ENCODE measurements around the gene EFHC1. TPM values are rescaled to one million over a fixed set of nuclear protein-coding genes. Genes with fewer than 3 reads are reported as not detected.
A peak's percentile ranks its signal among the peaks of the same experiment; 100 is the strongest.

EFHC1 gene
- total RNA-seq, 2 experiments from 2014 or later: 20.7 to 24.8 TPM

DNA sequence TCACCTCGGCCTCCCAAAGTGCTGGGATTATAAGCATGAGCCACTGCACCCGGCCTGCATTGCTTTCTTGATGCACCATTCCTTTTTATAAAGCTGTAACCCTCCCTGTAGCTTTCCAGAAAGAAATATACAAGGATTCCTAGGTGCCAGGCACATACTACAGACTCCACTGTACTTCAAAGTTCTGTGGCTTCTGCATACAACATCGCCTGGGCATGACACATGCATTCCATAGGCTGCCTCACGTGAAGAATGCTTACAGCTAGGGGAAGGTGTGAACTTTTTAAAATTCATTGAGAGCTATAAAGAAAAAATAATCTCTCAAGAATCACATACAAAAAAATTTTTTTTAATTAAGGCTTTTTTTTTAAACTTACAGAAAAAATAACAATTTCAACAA, 106.5 kb downstream of the EFHC1 start:
- ChIA-PET CTCF (ENCODE audit: unreplicated experiment) (no interaction called here), POLR2A (interaction anchor here (0.6 to 1.5 kb wide), 4 partner anchors 9 to 146 kb away, joined by 3 to 6 read pairs (median 4); no protein-coding TSS in a partner anchor)
- TF ChIP-seq, protein P1, sequence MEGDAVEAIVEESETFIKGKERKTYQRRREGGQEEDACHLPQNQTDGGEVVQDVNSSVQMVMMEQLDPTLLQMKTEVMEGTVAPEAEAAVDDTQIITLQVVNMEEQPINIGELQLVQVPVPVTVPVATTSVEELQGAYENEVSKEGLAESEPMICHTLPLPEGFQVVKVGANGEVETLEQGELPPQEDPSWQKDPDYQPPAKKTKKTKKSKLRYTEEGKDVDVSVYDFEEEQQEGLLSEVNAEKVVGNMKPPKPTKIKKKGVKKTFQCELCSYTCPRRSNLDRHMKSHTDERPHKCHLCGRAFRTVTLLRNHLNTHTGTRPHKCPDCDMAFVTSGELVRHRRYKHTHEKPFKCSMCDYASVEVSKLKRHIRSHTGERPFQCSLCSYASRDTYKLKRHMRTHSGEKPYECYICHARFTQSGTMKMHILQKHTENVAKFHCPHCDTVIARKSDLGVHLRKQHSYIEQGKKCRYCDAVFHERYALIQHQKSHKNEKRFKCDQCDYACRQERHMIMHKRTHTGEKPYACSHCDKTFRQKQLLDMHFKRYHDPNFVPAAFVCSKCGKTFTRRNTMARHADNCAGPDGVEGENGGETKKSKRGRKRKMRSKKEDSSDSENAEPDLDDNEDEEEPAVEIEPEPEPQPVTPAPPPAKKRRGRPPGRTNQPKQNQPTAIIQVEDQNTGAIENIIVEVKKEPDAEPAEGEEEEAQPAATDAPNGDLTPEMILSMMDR (conservative IDR thresholded peaks at IDR 0.05; ENCODE audit: low read length): no peak
- no peak for TF ChIP-seq EZH2phosphoT487 (IDR thresholded peaks at IDR 0.05; ENCODE audit: borderline replicate concordance, low read depth, low read length)
- peaks cover 44% of the 10 kb centered on the region for H3K4me1 ChIP-seq (ENCODE audit: insufficient read depth, low read length, poor library complexity, severe bottlenecking)
- intact Hi-C loops (cut with micrococcal nuclease; ENCODE audit: unreplicated experiment): no loop called here
- BruUV-seq (replicated peaks): no TSS peak
- no peaks in the 10 kb centered on the region for H4K20me1 ChIP-seq (ENCODE audit: insufficient read depth, low read length)
- H3K9me3 ChIP-seq (ENCODE audit: low read length): no peaks in the 10 kb centered on the region
- H3K79me2 ChIP-seq (ENCODE audit: insufficient read depth, low read depth, low read length): peaks cover 5% of the 10 kb centered on the region; the same call in 1 of the 2 replicates
- H3K36me3 ChIP-seq (ENCODE audit: insufficient read depth, low read length): peaks cover 33% of the 10 kb centered on the region
- H3K27ac ChIP-seq (ENCODE audit: low read depth, low read length, poor library complexity, severe bottlenecking): no peak overlapping the region
- no peaks in the 10 kb centered on the region for H3K9me2 ChIP-seq (ENCODE audit: insufficient read depth, low read length)
- H2AFZ ChIP-seq (ENCODE audit: low read length): no peak overlapping the region
- H3K4me3 ChIP-seq (ENCODE audit: low read depth, low read length, poor library complexity, severe bottlenecking): no peak overlapping the region
- DNase-seq (ENCODE audit: low spot score): no peak
- no peak overlapping the region for H3K4me2 ChIP-seq (ENCODE audit: low read length)

DNA sequence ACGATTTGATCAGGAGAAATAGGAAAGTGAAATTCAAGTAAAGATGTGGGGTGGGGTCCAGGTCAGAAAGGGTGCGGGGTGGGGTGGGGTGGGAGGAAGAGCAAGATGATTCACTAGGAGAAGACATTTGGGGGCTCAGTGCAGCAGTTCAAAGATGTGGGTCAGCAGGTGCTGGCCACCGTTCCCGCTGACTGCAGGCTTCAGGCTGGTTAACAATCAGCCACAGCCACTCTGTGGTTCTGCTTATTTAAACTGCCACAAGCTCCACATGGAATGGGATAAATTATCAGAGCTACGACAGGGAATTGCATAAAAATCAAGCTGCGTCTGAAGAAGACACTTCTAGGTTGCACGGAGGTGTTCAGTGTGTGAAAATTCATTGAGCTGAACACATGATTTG, 107.3 kb downstream of the EFHC1 start:
- ChIA-PET POLR2A (interaction anchor here (0.8 to 1.8 kb wide), 5 partner anchors 8 to 26 kb away, joined by 3 to 6 read pairs (median 4); no protein-coding TSS in a partner anchor), CTCF (ENCODE audit: unreplicated experiment) (interaction anchor here (0.8 kb wide), 1 partner anchor 8 kb away, joined by 3 read pairs; no protein-coding TSS in a partner anchor)
- intact Hi-C loops (cut with micrococcal nuclease; ENCODE audit: unreplicated experiment): no loop called here
- Histone ChIP-seq H3K79me2 (ENCODE audit: insufficient read depth, low read depth, low read length) (peaks cover 2% of the 10 kb centered on the region; the same call in 1 of the 2 replicates), H4K20me1 (ENCODE audit: insufficient read depth, low read length) (no peaks in the 10 kb centered on the region), H2AFZ (ENCODE audit: low read length) (no peak overlapping the region), H3K4me1 (ENCODE audit: insufficient read depth, low read length, poor library complexity, severe bottlenecking) (peaks cover 44% of the 10 kb centered on the region), H3K4me2 (ENCODE audit: low read length) (no peak overlapping the region), H3K9me3 (ENCODE audit: low read length) (no peaks in the 10 kb centered on the region), H3K36me3 (ENCODE audit: insufficient read depth, low read length) (peaks cover 33% of the 10 kb centered on the region), H3K9me2 (ENCODE audit: insufficient read depth, low read length) (no peaks in the 10 kb centered on the region), H3K27ac (ENCODE audit: low read depth, low read length, poor library complexity, severe bottlenecking) (no peak overlapping the region), H3K4me3 (ENCODE audit: low read depth, low read length, poor library complexity, severe bottlenecking) (no peak overlapping the region)
- DNase-seq (ENCODE audit: low spot score): no peak
- TF ChIP-seq EZH2phosphoT487 (IDR thresholded peaks at IDR 0.05; ENCODE audit: borderline replicate concordance, low read depth, low read length): no peak
- TF ChIP-seq, protein P1 (conservative IDR thresholded peaks at IDR 0.05; ENCODE audit: low read length): no peak
- no TSS peak for BruUV-seq (replicated peaks)

DNA sequence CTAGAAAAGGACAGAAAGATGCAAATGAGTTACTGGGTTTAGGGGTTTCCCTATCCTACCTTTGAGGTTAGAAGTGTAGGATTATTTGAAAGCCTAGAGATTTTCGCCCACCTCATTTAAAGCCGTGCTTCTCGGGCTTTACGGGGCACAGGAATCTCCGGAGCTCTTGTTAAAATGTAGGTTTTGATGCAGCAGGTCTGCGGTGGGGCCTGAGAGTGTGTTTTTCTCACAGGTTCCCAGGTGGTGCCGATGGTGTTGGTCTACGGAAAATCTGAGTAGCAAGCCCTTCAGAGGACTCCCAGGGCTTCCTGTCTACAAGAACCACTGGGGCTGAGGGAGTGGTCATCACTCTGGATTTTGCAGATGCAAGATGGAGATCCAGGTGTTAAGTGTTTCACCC, 109.2 kb downstream of the EFHC1 start:
- Histone ChIP-seq H3K4me2 (ENCODE audit: low read length) (peak overlapping the region; percentile 2; the same call in 1 of the 2 replicates), H3K36me3 (ENCODE audit: insufficient read depth, low read length) (peaks cover 44% of the 10 kb centered on the region), H3K79me2 (ENCODE audit: insufficient read depth, low read depth, low read length) (no peaks in the 10 kb centered on the region), H3K9me2 (ENCODE audit: insufficient read depth, low read length) (no peaks in the 10 kb centered on the region), H3K9me3 (ENCODE audit: low read length) (no peaks in the 10 kb centered on the region), H2AFZ (ENCODE audit: low read length) (no peak overlapping the region), H3K4me3 (ENCODE audit: low read depth, low read length, poor library complexity, severe bottlenecking) (no peak overlapping the region), H3K4me1 (ENCODE audit: insufficient read depth, low read length, poor library complexity, severe bottlenecking) (peaks cover 28% of the 10 kb centered on the region), H3K27ac (ENCODE audit: low read depth, low read length, poor library complexity, severe bottlenecking) (no peak overlapping the region), H4K20me1 (ENCODE audit: insufficient read depth, low read length) (no peaks in the 10 kb centered on the region)
- DNase-seq (ENCODE audit: low spot score): no peak
- BruUV-seq (replicated peaks): no TSS peak
- CTCF ChIA-PET (ENCODE audit: unreplicated experiment): no interaction called here
- intact Hi-C loops (cut with micrococcal nuclease; ENCODE audit: unreplicated experiment): no loop called here
- TF ChIP-seq, protein P1 (conservative IDR thresholded peaks at IDR 0.05; ENCODE audit: low read length): no peak
- no peak for TF ChIP-seq EZH2phosphoT487 (IDR thresholded peaks at IDR 0.05; ENCODE audit: borderline replicate concordance, low read depth, low read length)
- POLR2A ChIA-PET: interaction anchor here (1.6 kb wide), 1 partner anchor 31 kb away, joined by 4 read pairs; no protein-coding TSS in a partner anchor
